A549 (cell line): Measurements from ENCODE around the gene CXCL17.

Experiments used
- BHLHE40 ChIP-seq: IDR thresholded peaks from 2 replicates; pipeline ENCODE4 v1.6.1; 2012; ENCODE audit warnings: low read depth, low read length, inconsistent platforms
- GATA3 ChIP-seq: IDR thresholded peaks from 2 replicates; pipeline ENCODE4 v1.6.1; 2012; ENCODE audit warnings: borderline replicate concordance
- MYC ChIP-seq: IDR thresholded peaks from 2 replicates; pipeline ENCODE4 v1.6.1; 2012; ENCODE audit warnings: mild to moderate bottlenecking, inconsistent platforms, low read length, improper control_type of control experiment, borderline replicate concordance
- NPAS2 ChIP-seq: fragments of 250-450 bp; sonication (Bioruptor Pico); IDR thresholded peaks from 2 replicates; pipeline ENCODE4 v1.8.0; 2022; ENCODE audit warnings: mild to moderate bottlenecking, moderate library complexity, borderline replicate concordance
- POLR2A ChIP-seq: IDR thresholded peaks from 2 replicates; pipeline ENCODE4 v1.6.1; 2012; ENCODE audit warnings: mild to moderate bottlenecking, low read length
- REST ChIP-seq: fragments of 200-600 bp; sonication (generic); IDR thresholded peaks from 2 replicates; pipeline ENCODE4 v1.6.1; 2016; ENCODE audit warnings: antibody characterized with exemption, mild to moderate bottlenecking, moderate library complexity
- SMC3 ChIP-seq: fragments of >200 bp; sonication (Bioruptor Twin); formaldehyde crosslinking; IDR thresholded peaks from 3 replicates; pipeline ENCODE4 v1.6.1; 2018; ENCODE audit warnings: inconsistent platforms
- TF ChIP-seq, protein P1 (sequence below): fragments of >200 bp; sonication (Bioruptor Twin); formaldehyde crosslinking; IDR thresholded peaks from 3 replicates; pipeline ENCODE4 v1.5.1; 2016

GRCh38 chr19:42421591-42422031 is 21.1 kb downstream of the CXCL17 start:
- TF ChIP-seq GATA3 (no peak), NPAS2 (no peak), POLR2A (no peak), MYC (no peak), BHLHE40 (no peak), REST (no peak), SMC3 (no peak)
- TF ChIP-seq, protein P1, sequence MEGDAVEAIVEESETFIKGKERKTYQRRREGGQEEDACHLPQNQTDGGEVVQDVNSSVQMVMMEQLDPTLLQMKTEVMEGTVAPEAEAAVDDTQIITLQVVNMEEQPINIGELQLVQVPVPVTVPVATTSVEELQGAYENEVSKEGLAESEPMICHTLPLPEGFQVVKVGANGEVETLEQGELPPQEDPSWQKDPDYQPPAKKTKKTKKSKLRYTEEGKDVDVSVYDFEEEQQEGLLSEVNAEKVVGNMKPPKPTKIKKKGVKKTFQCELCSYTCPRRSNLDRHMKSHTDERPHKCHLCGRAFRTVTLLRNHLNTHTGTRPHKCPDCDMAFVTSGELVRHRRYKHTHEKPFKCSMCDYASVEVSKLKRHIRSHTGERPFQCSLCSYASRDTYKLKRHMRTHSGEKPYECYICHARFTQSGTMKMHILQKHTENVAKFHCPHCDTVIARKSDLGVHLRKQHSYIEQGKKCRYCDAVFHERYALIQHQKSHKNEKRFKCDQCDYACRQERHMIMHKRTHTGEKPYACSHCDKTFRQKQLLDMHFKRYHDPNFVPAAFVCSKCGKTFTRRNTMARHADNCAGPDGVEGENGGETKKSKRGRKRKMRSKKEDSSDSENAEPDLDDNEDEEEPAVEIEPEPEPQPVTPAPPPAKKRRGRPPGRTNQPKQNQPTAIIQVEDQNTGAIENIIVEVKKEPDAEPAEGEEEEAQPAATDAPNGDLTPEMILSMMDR: no peak
